Esophagus squamous epithelium (tissue), 4 donors: ENCODE data around the gene SERGEF.

ENCODE experiments used
- POLR2A ChIP-seq, 4 donors: fragments of 450-650 bp; IDR thresholded peaks; one replicate each; pipeline ENCODE4 v1.6.1; 2017; ENCODE audit warnings: antibody characterized with exemption in 4 of 4, mild to moderate bottlenecking in 4 of 4, moderate library complexity in 3 of 4
- TF ChIP-seq, protein P1 (sequence below), 6 experiments: fragments of 450-650 bp in 4 of 6; fragments of 200-600 bp in 2 of 6; sonication (generic) in 2 of 6; IDR thresholded peaks; one replicate each; pipeline ENCODE4 v1.5.1; 2016 to 2019; ENCODE audit warnings: antibody characterized with exemption in 6 of 6, mild to moderate bottlenecking in 4 of 6, moderate library complexity in 4 of 6

DNA sequence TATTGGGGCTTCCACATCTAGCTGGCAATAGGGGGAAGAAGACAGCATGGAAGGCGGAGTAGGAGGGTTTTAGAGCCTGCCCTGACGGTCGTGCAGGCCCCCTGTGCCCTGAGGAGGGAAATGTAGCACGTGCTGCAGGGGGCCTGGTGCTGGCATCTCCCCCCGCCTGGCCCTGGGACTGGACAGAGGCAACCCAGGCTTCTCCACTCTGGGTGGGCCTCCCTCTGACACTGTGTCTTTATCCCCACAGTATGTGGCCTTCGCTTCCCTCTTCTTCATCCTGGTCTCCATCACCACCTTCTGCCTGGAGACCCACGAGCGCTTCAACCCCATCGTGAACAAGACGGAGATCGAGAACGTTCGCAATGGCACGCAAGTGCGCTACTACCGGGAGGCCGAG is 241.4 kb downstream of the SERGEF start:
- TF ChIP-seq, protein P1, sequence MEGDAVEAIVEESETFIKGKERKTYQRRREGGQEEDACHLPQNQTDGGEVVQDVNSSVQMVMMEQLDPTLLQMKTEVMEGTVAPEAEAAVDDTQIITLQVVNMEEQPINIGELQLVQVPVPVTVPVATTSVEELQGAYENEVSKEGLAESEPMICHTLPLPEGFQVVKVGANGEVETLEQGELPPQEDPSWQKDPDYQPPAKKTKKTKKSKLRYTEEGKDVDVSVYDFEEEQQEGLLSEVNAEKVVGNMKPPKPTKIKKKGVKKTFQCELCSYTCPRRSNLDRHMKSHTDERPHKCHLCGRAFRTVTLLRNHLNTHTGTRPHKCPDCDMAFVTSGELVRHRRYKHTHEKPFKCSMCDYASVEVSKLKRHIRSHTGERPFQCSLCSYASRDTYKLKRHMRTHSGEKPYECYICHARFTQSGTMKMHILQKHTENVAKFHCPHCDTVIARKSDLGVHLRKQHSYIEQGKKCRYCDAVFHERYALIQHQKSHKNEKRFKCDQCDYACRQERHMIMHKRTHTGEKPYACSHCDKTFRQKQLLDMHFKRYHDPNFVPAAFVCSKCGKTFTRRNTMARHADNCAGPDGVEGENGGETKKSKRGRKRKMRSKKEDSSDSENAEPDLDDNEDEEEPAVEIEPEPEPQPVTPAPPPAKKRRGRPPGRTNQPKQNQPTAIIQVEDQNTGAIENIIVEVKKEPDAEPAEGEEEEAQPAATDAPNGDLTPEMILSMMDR (IDR thresholded peaks at IDR 0.05), result no peak
- no peak for TF ChIP-seq POLR2A (IDR thresholded peaks at IDR 0.05)
